ENCODE results near the gene PLIN1.

DNA sequence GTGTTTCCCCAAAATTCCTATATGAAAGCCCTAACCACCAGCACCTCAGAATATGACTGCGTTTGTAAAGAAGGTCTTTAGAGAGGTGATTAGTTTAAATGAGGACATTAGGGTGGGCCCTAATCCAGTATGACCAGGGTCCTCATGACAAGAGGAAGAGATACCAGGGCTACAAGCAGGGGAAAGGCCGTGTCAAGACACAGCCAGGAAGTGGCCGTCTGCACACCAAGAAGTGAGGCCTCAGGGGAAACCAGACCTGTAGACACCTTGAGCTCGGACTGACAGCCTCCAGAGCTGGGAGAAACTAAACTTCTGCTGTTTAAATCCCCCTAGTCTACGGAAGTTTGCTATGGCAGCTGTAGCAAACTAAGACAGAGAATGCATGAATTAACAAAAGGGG, 38.1 kb downstream of the PLIN1 start:
- TF ChIP-seq CTCF (IDR thresholded peaks at IDR 0.05 in 8 of 11, conservative IDR thresholded peaks at IDR 0.05 in 3 of 11) (no peak), POLR2A (IDR thresholded peaks at IDR 0.05) (no peak), POLR2AphosphoS5 (IDR thresholded peaks at IDR 0.05) (no peak)
